Uterus (tissue), 4 donors: ENCODE data around the gene CAPN15. TPM values are rescaled to one million over a fixed set of nuclear protein-coding genes. Genes with fewer than 3 reads are reported as not detected.

Source experiments
- DNase-seq, 2 donors: peaks; one replicate each; pipeline ENCODE4 v3.0.0-alpha.2; 2019 to 2020
- H3K27ac ChIP-seq, 2 donors: fragments of 200-600 bp; sonication (generic); 1 replicate in 1 of 2; 2 replicates in 1 of 2; pipeline ENCODE4 v1.5.1; 2016 to 2018
- H3K27me3 ChIP-seq, 2 donors: fragments of 200-600 bp; sonication (generic); one replicate each; pipeline ENCODE4 v1.5.1; 2018 to 2019; ENCODE audit warnings: control low read depth in 1 of 2
- H3K36me3 ChIP-seq, 2 donors: fragments of 200-600 bp; sonication (generic); one replicate each; pipeline ENCODE4 v1.5.1; 2019; ENCODE audit warnings: control low read depth in 1 of 2
- H3K4me1 ChIP-seq, 2 donors: fragments of 200-600 bp; sonication (generic); one replicate each; pipeline ENCODE4 v1.5.1; 2018 to 2019; ENCODE audit warnings: control low read depth in 1 of 2
- H3K4me3 ChIP-seq, 2 donors: fragments of 200-600 bp; sonication (generic); 1 replicate in 1 of 2; 2 replicates in 1 of 2; pipeline ENCODE4 v1.5.1; 2018 to 2019; ENCODE audit warnings: mild to moderate bottlenecking in 1 of 2
- H3K9me3 ChIP-seq, 2 donors: fragments of 200-600 bp; sonication (generic); one replicate each; pipeline ENCODE4 v1.5.1; 2019; ENCODE audit warnings: control low read depth in 1 of 2
- POLR2A ChIP-seq, 2 donors: fragments of 450-650 bp; IDR thresholded peaks; one replicate each; pipeline ENCODE4 v1.6.1; 2016; ENCODE audit warnings: antibody characterized with exemption in 2 of 2, mild to moderate bottlenecking in 1 of 2, moderate library complexity in 1 of 2
- intact Hi-C: fragments of 100-400 bp; cut with DNase I; formaldehyde crosslinking; loops from one replicate; pipeline ENCODE4 v1.15.1; 2023; ENCODE audit warnings: low total_unique reads
- total RNA-seq, 4 donors: library from RNA; depleted of rRNA in 3 of 4; stranded (reverse); fragments of >200 nt in 3 of 4; gene quantifications; one replicate each; pipeline versions ENCODE4 v1.1.0 to v1.2.4, GENCODE V29; 2014 to 2023
- TF ChIP-seq, protein P1 (sequence below), 4 experiments: fragments of 200-600 bp in 2 of 4; fragments of 450-650 bp in 2 of 4; sonication (generic) in 2 of 4; IDR thresholded peaks; one replicate each; pipeline ENCODE4 v1.5.1; 2016 to 2019; ENCODE audit warnings: antibody characterized with exemption in 4 of 4, mild to moderate bottlenecking in 2 of 4, moderate library complexity in 1 of 4
- donor health status: DM: yes; HTN: yes; CAD: no.

The CAPN15 gene
- total RNA-seq, 4 donors from 2014 or later = 7.9 to 37.3 (median 19.3) TPM

GRCh38 chr16:526181-527014 is 1.1 kb upstream of the CAPN15 start:
- H3K36me3 ChIP-seq = no peaks in the 10 kb centered on the region
- no peaks in the 10 kb centered on the region for H3K9me3 ChIP-seq
- DNase-seq = no peak
- intact Hi-C loops = no loop called here
- peaks cover 3 to 26% of the 10 kb centered on the region in 2 donors for H3K4me1 ChIP-seq
- H3K27me3 ChIP-seq = no peaks in the 10 kb centered on the region
- H3K27ac ChIP-seq = peak overlapping the region; percentile 98 to 99
- TF ChIP-seq, protein P1, sequence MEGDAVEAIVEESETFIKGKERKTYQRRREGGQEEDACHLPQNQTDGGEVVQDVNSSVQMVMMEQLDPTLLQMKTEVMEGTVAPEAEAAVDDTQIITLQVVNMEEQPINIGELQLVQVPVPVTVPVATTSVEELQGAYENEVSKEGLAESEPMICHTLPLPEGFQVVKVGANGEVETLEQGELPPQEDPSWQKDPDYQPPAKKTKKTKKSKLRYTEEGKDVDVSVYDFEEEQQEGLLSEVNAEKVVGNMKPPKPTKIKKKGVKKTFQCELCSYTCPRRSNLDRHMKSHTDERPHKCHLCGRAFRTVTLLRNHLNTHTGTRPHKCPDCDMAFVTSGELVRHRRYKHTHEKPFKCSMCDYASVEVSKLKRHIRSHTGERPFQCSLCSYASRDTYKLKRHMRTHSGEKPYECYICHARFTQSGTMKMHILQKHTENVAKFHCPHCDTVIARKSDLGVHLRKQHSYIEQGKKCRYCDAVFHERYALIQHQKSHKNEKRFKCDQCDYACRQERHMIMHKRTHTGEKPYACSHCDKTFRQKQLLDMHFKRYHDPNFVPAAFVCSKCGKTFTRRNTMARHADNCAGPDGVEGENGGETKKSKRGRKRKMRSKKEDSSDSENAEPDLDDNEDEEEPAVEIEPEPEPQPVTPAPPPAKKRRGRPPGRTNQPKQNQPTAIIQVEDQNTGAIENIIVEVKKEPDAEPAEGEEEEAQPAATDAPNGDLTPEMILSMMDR (IDR thresholded peaks at IDR 0.05) = no peak
- no peak for TF ChIP-seq POLR2A (IDR thresholded peaks at IDR 0.05)
- peak overlapping the region; percentile 72 to 80 for H3K4me3 ChIP-seq

DNA sequence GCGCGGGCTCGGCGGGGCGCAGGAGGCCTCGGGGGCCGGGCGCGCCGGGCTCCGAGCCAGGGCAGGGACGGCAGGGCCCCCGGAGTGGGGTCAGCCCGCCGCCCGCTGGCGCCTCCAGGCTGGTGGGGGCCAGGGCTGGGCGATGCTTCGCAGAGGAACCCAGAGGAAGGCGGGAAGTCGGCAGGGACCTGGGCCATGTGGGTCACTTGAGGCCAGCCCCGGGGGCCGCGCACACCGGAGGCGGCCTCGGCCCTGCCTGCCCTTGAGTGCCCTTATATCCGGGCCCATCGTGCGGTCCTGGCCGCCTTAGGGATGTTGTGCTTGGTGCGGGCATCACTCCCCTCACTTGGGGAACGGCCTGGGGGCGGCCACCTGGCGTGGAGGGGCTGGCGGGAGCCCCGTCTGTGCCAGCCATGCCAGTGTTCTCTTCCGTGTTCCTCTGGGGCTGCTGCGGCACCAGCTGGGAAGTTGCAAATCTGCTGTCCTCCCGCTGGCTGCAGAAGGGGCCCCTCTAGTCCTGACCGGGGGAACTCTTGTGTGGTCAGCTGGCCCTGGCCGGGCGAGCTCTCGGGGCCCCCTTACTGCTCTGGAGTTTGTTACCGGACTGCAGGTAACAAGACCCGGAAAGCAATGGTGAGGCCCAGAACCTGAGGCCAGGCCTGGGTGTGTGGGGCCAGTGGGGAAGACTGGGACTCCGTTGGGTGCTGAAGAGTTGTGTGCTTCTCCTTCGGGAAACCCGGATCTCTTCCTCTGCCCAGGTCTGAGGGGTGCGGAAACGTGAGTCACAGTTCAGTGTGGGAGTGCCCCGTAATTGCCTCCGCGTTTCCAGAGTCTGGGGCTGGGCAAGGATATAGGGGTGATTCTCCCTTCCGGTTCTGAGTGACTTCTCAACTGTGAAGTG is 849 bp downstream of the CAPN15 start:
- H3K36me3 ChIP-seq = no peaks in the 10 kb centered on the region
- peak overlapping the region; percentile 57 to 71 for H3K4me3 ChIP-seq
- DNase-seq = peak in 1 of 2 donors; percentile 44
- TF ChIP-seq, protein P1 (IDR thresholded peaks at IDR 0.05) = no peak
- no peak for TF ChIP-seq POLR2A (IDR thresholded peaks at IDR 0.05)
- no peaks in the 10 kb centered on the region for H3K27me3 ChIP-seq
- H3K27ac ChIP-seq = peak overlapping the region; percentile 72 to 98
- peaks cover 3 to 26% of the 10 kb centered on the region in 2 donors for H3K4me1 ChIP-seq
- no peaks in the 10 kb centered on the region for H3K9me3 ChIP-seq
- intact Hi-C loops = no loop called here

- H3K27me3 ChIP-seq = no peaks in the 10 kb centered on the region
- intact Hi-C loops = no loop called here
- peak overlapping the region in 1 of 2 donors; percentile 71 for H3K4me3 ChIP-seq
- peaks cover 3 to 26% of the 10 kb centered on the region in 2 donors for H3K4me1 ChIP-seq
- H3K27ac ChIP-seq = peak overlapping the region in 1 of 2 donors; percentile 72
- H3K9me3 ChIP-seq = no peaks in the 10 kb centered on the region
- TF ChIP-seq, protein P1 (IDR thresholded peaks at IDR 0.05) = no peak
- TF ChIP-seq POLR2A (IDR thresholded peaks at IDR 0.05) = no peak
- DNase-seq = no peak
- no peaks in the 10 kb centered on the region for H3K36me3 ChIP-seq
Observed at GRCh38 chr16:529012-529575, 1.6 kb downstream of the CAPN15 start.

- Histone ChIP-seq H3K9me3 (no peaks in the 10 kb centered on the region), H3K36me3 (no peaks in the 10 kb centered on the region), H3K27me3 (no peaks in the 10 kb centered on the region), H3K4me1 (peaks cover 3 to 26% of the 10 kb centered on the region in 2 donors), H3K4me3 (no peak overlapping the region), H3K27ac (no peak overlapping the region)
- TF ChIP-seq, protein P1 (IDR thresholded peaks at IDR 0.05) = no peak
- TF ChIP-seq POLR2A (IDR thresholded peaks at IDR 0.05) = no peak
- intact Hi-C loops = no loop called here
- DNase-seq = no peak
Observed at GRCh38 chr16:530111-530817, 2.8 kb downstream of the CAPN15 start.
